Hepatocyte (in vitro differentiated cells): ENCODE data around the gene SGMS1. TPM values are rescaled to one million over a fixed set of nuclear protein-coding genes. Genes with fewer than 3 reads are reported as not detected.

Experiments
- DNase-seq: peaks from one replicate; pipeline ENCODE4 v3.0.0-alpha.2; 2016; ENCODE audit warnings: low spot score
- H2AFZ ChIP-seq: fragments of 200-600 bp; sonication (generic); 2 replicates; pipeline ENCODE4 v1.6.0; 2016; ENCODE audit warnings: antibody characterized with exemption, mild to moderate bottlenecking
- H3K27ac ChIP-seq: fragments of 200-600 bp; sonication (generic); 2 replicates; pipeline ENCODE4 v1.5.1; 2016; ENCODE audit warnings: mild to moderate bottlenecking
- H3K27me3 ChIP-seq: fragments of 200-600 bp; sonication (generic); 2 replicates; pipeline ENCODE4 v1.6.1; 2016
- H3K36me3 ChIP-seq: fragments of 200-600 bp; sonication (generic); replicated peaks from 2 replicates; pipeline ENCODE4 v1.5.1; 2016; ENCODE audit warnings: low read depth; ENCODE audit not compliant: insufficient read depth
- H3K4me1 ChIP-seq: fragments of 200-600 bp; sonication (generic); 2 replicates; pipeline ENCODE4 v1.5.1; 2016; ENCODE audit warnings: mild to moderate bottlenecking, moderate library complexity; ENCODE audit not compliant: insufficient read depth
- H3K4me2 ChIP-seq: fragments of 200-600 bp; sonication (generic); 2 replicates; pipeline ENCODE4 v1.6.0; 2016
- H3K4me3 ChIP-seq: fragments of 200-600 bp; sonication (generic); 2 replicates; pipeline ENCODE4 v1.5.1; 2016; ENCODE audit warnings: mild to moderate bottlenecking
- H3K79me2 ChIP-seq: fragments of 200-600 bp; sonication (generic); 2 replicates; pipeline ENCODE4 v1.6.0; 2017; ENCODE audit warnings: mild to moderate bottlenecking
- H3K9me2 ChIP-seq: fragments of 200-600 bp; sonication (generic); replicated peaks from 2 replicates; pipeline ENCODE4 v1.6.0; 2017; ENCODE audit warnings: mild to moderate bottlenecking; ENCODE audit not compliant: insufficient read depth
- H3K9me3 ChIP-seq: fragments of 200-600 bp; sonication (generic); 2 replicates; pipeline ENCODE4 v1.5.1; 2016; ENCODE audit warnings: low read depth, mild to moderate bottlenecking
- H4K20me1 ChIP-seq: fragments of 200-600 bp; sonication (generic); 2 replicates; pipeline ENCODE4 v1.6.0; 2016; ENCODE audit warnings: mild to moderate bottlenecking; ENCODE audit not compliant: insufficient read depth, poor library complexity, severe bottlenecking
- EZH2 ChIP-seq: fragments of 200-600 bp; sonication (generic); IDR thresholded peaks from 2 replicates; pipeline ENCODE4 v1.6.1; 2016; ENCODE audit warnings: antibody characterized with exemption, mild to moderate bottlenecking, borderline replicate concordance
- EZH2phosphoT487 ChIP-seq: fragments of 200-600 bp; sonication (generic); IDR thresholded peaks from one replicate; pipeline ENCODE4 v1.6.1; 2018; ENCODE audit warnings: antibody characterized with exemption, mild to moderate bottlenecking, low read depth, moderate library complexity; ENCODE audit not compliant: unreplicated experiment, severe bottlenecking
- WGBS: methylation state at CpG from one replicate; pipeline ENCODE4 v1.1.6; 2016; ENCODE audit warnings: low lambda C conversion rate; ENCODE audit errors: missing lambda C conversion rate; 5-methylcytosine and 5-hydroxymethylcytosine counted together
- polyA plus RNA-seq: library from polyadenylated mRNA; unstranded; fragments of >200 nt; fragmentation: Nextera tagmentation; extraction: Ambion mirVana; gene quantifications from 2 replicates; pipeline ENCODE4 v1.2.1, GENCODE V29; 2016
- total RNA-seq: library from RNA; depleted of rRNA; stranded (reverse); fragments of >200 nt; gene quantifications from 2 replicates; pipeline ENCODE4 v1.2.3, GENCODE V29; 2014
- TF ChIP-seq, protein P1 (sequence below): fragments of 200-600 bp; sonication (generic); IDR thresholded peaks from 2 replicates; pipeline ENCODE4 v1.5.1; 2016; ENCODE audit warnings: antibody characterized with exemption, mild to moderate bottlenecking; ENCODE audit not compliant: poor library complexity

The SGMS1 gene
- total and polyA plus RNA-seq, 2 experiments from 2014 or later = 28.1 to 87.8 TPM

DNA sequence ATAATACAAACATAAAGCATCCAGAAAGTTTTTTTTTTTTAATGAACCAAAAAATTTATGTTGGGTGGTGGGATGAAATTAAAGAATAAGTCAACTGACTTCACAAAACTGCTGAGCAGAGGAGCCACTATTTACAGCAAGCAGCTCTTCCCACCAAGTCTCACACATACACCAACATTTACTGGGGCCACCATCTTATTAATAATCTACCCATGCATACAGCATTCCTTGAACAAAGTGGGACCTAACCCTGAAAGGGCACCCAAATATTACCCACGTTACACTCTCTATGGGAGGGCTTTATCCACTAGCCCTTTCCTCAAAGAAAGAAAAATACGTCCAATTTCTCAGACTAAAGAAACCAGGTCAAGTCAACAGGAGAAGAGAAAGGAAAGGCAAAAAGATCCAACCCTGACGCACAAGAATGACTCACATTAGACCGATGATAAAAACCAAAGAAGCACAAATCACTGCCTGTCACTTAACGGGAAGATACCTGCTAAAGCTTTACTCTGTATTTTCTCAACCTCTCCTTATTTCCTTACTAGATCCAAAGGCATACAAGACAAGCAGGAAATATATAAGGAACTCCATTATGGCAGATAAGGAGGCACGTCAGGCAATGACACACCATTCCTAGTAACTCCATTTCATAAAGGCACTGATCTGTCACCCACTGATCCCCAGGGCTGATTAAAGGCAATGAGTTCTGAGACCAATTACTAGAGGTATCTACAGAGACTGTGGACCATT is 230.6 kb downstream of the SGMS1 start:
- peaks cover 20% of the 10 kb centered on the region for H3K4me1 ChIP-seq
- H3K27me3 ChIP-seq = no peaks in the 10 kb centered on the region
- TF ChIP-seq EZH2phosphoT487 = no peak
- TF ChIP-seq, protein P1, sequence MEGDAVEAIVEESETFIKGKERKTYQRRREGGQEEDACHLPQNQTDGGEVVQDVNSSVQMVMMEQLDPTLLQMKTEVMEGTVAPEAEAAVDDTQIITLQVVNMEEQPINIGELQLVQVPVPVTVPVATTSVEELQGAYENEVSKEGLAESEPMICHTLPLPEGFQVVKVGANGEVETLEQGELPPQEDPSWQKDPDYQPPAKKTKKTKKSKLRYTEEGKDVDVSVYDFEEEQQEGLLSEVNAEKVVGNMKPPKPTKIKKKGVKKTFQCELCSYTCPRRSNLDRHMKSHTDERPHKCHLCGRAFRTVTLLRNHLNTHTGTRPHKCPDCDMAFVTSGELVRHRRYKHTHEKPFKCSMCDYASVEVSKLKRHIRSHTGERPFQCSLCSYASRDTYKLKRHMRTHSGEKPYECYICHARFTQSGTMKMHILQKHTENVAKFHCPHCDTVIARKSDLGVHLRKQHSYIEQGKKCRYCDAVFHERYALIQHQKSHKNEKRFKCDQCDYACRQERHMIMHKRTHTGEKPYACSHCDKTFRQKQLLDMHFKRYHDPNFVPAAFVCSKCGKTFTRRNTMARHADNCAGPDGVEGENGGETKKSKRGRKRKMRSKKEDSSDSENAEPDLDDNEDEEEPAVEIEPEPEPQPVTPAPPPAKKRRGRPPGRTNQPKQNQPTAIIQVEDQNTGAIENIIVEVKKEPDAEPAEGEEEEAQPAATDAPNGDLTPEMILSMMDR = no peak
- no peak for TF ChIP-seq EZH2
- H3K79me2 ChIP-seq = peaks cover 41% of the 10 kb centered on the region
- H3K4me2 ChIP-seq = peak overlapping the region; percentile 56
- peak; percentile 23 for DNase-seq
- H3K27ac ChIP-seq = peak overlapping the region; percentile 92
- no peak overlapping the region for H3K4me3 ChIP-seq
- H4K20me1 ChIP-seq = no peaks in the 10 kb centered on the region
- WGBS = 51% methylated on average over 6 of the region's 6 CpGs
- no peaks in the 10 kb centered on the region for H3K36me3 ChIP-seq
- H3K9me3 ChIP-seq = no peaks in the 10 kb centered on the region
- no peak overlapping the region for H2AFZ ChIP-seq
- H3K9me2 ChIP-seq = no peaks in the 10 kb centered on the region

DNA sequence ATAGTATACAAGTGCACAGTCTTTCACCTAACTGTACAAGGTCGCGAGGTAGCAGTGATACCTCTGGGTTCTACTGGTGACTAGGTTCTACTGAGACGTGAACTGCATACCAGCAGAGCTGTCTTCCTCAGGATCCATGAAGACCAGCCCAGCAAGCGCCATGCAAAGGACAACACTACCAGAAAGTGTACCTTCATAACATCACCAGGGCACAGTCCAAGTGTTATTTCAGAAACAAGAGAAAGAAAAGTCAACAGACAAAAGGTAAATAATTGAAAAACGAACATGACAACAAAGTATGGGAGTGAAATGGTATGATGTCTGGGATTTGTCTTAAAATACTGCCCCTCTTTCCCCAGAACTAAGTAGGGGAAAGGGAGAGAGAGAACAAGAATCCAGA is 231.3 kb downstream of the SGMS1 start:
- WGBS = 75% methylated on average over 5 of the region's 5 CpGs
- Histone ChIP-seq H3K4me2 (peak overlapping the region; percentile 56), H3K79me2 (peaks cover 39% of the 10 kb centered on the region), H3K9me3 (no peaks in the 10 kb centered on the region), H3K4me1 (peaks cover 19% of the 10 kb centered on the region), H3K27me3 (no peaks in the 10 kb centered on the region), H3K9me2 (no peaks in the 10 kb centered on the region), H3K4me3 (no peak overlapping the region), H4K20me1 (no peaks in the 10 kb centered on the region), H3K36me3 (no peaks in the 10 kb centered on the region), H2AFZ (no peak overlapping the region), H3K27ac (peak overlapping the region; percentile 92)
- TF ChIP-seq, protein P1 = no peak
- no peak for TF ChIP-seq EZH2
- TF ChIP-seq EZH2phosphoT487 = no peak
- DNase-seq = peak; percentile 29

DNA sequence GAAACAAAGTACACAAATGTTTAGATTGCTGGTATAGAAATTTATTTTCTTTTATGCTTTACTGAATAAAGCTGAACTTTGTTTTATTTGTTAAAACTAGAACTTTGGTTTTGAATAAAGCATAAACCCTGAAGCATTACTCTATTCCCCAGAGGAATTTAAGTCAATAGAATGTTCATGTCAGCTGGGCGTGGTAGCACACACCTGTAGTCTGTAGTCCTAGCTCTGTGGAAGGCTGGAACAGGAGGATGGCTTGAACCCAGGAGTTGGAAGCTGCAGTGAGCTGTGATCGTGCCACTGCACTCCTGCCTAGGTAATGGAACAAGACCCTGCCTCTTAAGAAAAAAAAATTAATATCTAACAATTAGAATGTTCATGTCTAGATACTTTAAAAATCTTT is 233.5 kb downstream of the SGMS1 start:
- DNase-seq = no peak
- Histone ChIP-seq H3K79me2 (peaks cover 34% of the 10 kb centered on the region), H3K4me3 (no peak overlapping the region), H3K9me2 (no peaks in the 10 kb centered on the region), H3K4me2 (no peak overlapping the region), H3K36me3 (no peaks in the 10 kb centered on the region), H3K27ac (no peak overlapping the region), H3K4me1 (peaks cover 16% of the 10 kb centered on the region), H3K9me3 (no peaks in the 10 kb centered on the region), H3K27me3 (no peaks in the 10 kb centered on the region), H4K20me1 (no peaks in the 10 kb centered on the region), H2AFZ (no peak overlapping the region)
- 92% methylated on average over 2 of the region's 2 CpGs for WGBS
- TF ChIP-seq EZH2 = no peak
- no peak for TF ChIP-seq EZH2phosphoT487
- TF ChIP-seq, protein P1 = no peak
